RWPE2 (cell line): Measurements from ENCODE around the gene PXDN.

Source experiments
- ATAC-seq: fragments of 200-7000 bp; cut with Tn5 transposase; 3 replicates; pipeline ENCODE4 v1.9.1; 2021; ENCODE audit warnings: low read depth
- DNase-seq: peaks from one replicate; pipeline ENCODE4 v3.0.0-alpha.2; 2020; ENCODE audit warnings: low spot score
- H3K27ac ChIP-seq: fragments of 450-650 bp; 2 replicates; pipeline ENCODE4 v1.5.1; 2017; ENCODE audit warnings: mild to moderate bottlenecking; ENCODE audit not compliant: poor library complexity, severe bottlenecking
- H3K27me3 ChIP-seq: fragments of 250-450 bp; sonication (Bioruptor Pico); 2 replicates; pipeline ENCODE4 v1.5.1; 2021; ENCODE audit warnings: mild to moderate bottlenecking, moderate library complexity; ENCODE audit not compliant: insufficient read depth, poor library complexity, severe bottlenecking
- H3K36me3 ChIP-seq: fragments of 250-450 bp; sonication (Bioruptor Pico); 2 replicates; pipeline ENCODE4 v1.5.1; 2020; ENCODE audit warnings: low read depth, mild to moderate bottlenecking, moderate library complexity
- H3K4me1 ChIP-seq: fragments of 250-450 bp; sonication (Bioruptor Pico); 2 replicates; pipeline ENCODE4 v1.5.1; 2021; ENCODE audit warnings: mild to moderate bottlenecking, moderate library complexity; ENCODE audit not compliant: insufficient read depth, poor library complexity, severe bottlenecking
- H3K4me3 ChIP-seq: fragments of 250-450 bp; sonication (Bioruptor Pico); 2 replicates; pipeline ENCODE4 v1.5.1; 2021; ENCODE audit warnings: mild to moderate bottlenecking, moderate library complexity; ENCODE audit not compliant: severe bottlenecking
- H3K9me3 ChIP-seq: fragments of 250-450 bp; sonication (Bioruptor Pico); 2 replicates; pipeline ENCODE4 v1.5.1; 2021; ENCODE audit warnings: mild to moderate bottlenecking, moderate library complexity; ENCODE audit not compliant: severe bottlenecking
- CTCF ChIP-seq: fragments of 450-650 bp; IDR thresholded peaks from one replicate; pipeline ENCODE4 v1.5.1; 2017; ENCODE audit warnings: mild to moderate bottlenecking, moderate library complexity; ENCODE audit not compliant: poor library complexity, severe bottlenecking

PXDN gene

GRCh38 chr2:1750933-1751766, 6.8 kb upstream of the PXDN start:
- peak; percentile 82 for TF ChIP-seq CTCF
- ATAC-seq (peak; percentile 78), DNase-seq (peak; percentile 70)
- Histone ChIP-seq H3K27ac (no peak overlapping the region), H3K9me3 (no peaks in the 10 kb centered on the region), H3K27me3 (no peaks in the 10 kb centered on the region), H3K36me3 (no peaks in the 10 kb centered on the region), H3K4me1 (no peaks in the 10 kb centered on the region), H3K4me3 (no peak overlapping the region)

GRCh38 chr2:1750270-1750932, 6.1 kb upstream of the PXDN start:
- H3K4me3 ChIP-seq: no peak overlapping the region

GRCh38 chr2:1749489-1750119, 5.3 kb upstream of the PXDN start:
- no peak for ATAC-seq
- Histone ChIP-seq H3K9me3 (no peaks in the 10 kb centered on the region), H3K4me3 (no peak overlapping the region), H3K27ac (no peak overlapping the region), H3K36me3 (no peaks in the 10 kb centered on the region), H3K27me3 (no peaks in the 10 kb centered on the region), H3K4me1 (no peaks in the 10 kb centered on the region)
- peak; percentile 47 for DNase-seq
- TF ChIP-seq CTCF: no peak

More at GRCh38 chr2:1750270-1750932, 6.1 kb upstream of the PXDN start:
- no peak for TF ChIP-seq CTCF
- no peak for DNase-seq
- ATAC-seq: no peak
- no peaks in the 10 kb centered on the region for H3K9me3 ChIP-seq
- H3K27ac ChIP-seq: no peak overlapping the region
- no peaks in the 10 kb centered on the region for H3K4me1 ChIP-seq
- no peaks in the 10 kb centered on the region for H3K27me3 ChIP-seq
- H3K36me3 ChIP-seq: no peaks in the 10 kb centered on the region

- no peak for ATAC-seq
- no peaks in the 10 kb centered on the region for H3K9me3 ChIP-seq
- no peak for TF ChIP-seq CTCF
- H3K36me3 ChIP-seq: no peaks in the 10 kb centered on the region
- no peak overlapping the region for H3K4me3 ChIP-seq
- H3K27me3 ChIP-seq: no peaks in the 10 kb centered on the region
- H3K4me1 ChIP-seq: no peaks in the 10 kb centered on the region
- H3K27ac ChIP-seq: no peak overlapping the region
- DNase-seq: no peak
These were observed 4.6 kb upstream of the PXDN start for GRCh38 chr2:1748741-1749488.
